Measurements from ENCODE around the gene DENND6A.
"Not testable (repeated sequence)": the region's sequence is repeated elsewhere in the genome, so short reads cannot be mapped to it uniquely, and the experiment has no call there.

The DENND6A gene

DNA sequence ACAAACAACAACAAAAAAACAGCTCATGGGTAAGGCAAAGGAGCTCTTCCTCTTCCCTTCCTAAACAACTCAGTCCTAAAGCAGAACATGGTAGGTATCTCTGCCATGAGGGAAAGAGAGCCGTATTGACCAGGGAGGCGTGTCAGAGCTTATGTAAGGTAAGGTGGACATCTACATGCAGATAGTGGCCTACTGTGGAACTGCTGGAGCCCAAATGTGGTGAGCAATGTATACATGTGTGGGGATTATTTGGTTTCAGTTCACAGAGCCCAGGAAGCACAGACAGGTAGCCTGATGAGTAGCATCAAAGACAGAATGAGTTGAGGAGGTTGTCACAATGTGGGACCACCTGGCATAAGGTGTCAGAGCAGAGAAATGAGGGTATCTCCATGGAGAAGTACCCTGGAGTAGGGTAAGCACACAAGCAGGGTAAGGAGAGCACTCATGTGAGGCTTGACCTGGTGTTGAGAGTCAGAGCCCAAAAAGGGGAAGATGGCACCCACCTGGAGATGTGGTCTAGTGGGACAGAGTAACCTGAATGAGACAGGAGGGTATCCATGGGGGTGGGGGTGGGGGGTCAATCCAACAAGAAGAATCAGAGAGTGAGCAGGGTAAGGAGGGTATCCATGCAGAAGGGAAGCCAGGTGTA is 45.5 kb downstream of the DENND6A start:
- DNase-seq (ENCODE audit: low read depth) = peak; percentile 9
- no peak overlapping the region for H3K4me3 ChIP-seq (ENCODE audit: low read length)
- TF ChIP-seq, protein P1, sequence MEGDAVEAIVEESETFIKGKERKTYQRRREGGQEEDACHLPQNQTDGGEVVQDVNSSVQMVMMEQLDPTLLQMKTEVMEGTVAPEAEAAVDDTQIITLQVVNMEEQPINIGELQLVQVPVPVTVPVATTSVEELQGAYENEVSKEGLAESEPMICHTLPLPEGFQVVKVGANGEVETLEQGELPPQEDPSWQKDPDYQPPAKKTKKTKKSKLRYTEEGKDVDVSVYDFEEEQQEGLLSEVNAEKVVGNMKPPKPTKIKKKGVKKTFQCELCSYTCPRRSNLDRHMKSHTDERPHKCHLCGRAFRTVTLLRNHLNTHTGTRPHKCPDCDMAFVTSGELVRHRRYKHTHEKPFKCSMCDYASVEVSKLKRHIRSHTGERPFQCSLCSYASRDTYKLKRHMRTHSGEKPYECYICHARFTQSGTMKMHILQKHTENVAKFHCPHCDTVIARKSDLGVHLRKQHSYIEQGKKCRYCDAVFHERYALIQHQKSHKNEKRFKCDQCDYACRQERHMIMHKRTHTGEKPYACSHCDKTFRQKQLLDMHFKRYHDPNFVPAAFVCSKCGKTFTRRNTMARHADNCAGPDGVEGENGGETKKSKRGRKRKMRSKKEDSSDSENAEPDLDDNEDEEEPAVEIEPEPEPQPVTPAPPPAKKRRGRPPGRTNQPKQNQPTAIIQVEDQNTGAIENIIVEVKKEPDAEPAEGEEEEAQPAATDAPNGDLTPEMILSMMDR (IDR thresholded peaks at IDR 0.05; ENCODE audit: insufficient read depth, low read depth, low read length, missing control alignments) = no peak

DNA sequence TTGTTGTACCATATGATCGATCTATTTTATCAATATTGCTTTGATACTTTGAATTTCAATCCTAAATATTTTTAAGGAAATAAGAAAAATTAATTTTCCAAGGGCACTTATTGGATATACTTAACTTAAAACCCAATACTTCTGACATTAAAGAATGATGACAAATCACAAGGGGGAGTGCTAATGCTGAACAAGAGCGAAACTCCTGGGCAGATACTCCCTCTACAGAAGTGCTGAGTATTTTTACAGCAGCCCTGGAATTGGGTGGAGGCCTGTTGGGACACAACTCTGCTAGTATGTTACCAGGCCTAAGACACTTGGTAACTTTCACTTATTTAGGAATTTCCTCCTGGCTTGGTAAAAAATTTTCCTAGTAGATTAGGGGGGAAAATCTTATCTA is 46.2 kb downstream of the DENND6A start:
- peak; percentile 80 for DNase-seq (ENCODE audit: low read depth)
- TF ChIP-seq, protein P1 (IDR thresholded peaks at IDR 0.05; ENCODE audit: insufficient read depth, low read depth, low read length, missing control alignments) = peak; percentile 32
- H3K4me3 ChIP-seq (ENCODE audit: low read length) = no peak overlapping the region

DNA sequence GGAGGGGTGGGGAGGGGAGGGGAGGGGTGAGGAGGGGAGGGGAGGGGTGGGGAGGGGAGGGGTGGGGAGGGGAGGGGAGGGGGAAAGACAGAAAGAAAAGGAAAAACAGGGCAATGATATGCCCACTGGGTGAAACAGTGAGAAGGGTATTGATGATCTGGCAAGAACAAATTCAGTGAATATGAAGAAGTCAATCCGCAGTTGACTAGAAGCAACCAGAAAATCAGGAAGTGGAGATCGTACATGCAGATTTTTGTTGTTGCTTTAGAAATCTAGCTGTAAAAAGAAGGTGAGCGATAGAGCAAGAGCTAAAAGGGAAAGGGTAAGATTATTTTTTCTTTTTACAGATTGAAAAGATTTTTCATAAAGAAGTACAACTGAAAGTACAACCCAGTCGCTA is 48.1 kb downstream of the DENND6A start:
- no peak for DNase-seq (ENCODE audit: low read depth)
- TF ChIP-seq, protein P1 (IDR thresholded peaks at IDR 0.05; ENCODE audit: insufficient read depth, low read depth, low read length, missing control alignments) = no peak
- H3K4me3 ChIP-seq (ENCODE audit: low read length) = no peak overlapping the region

- DNase-seq (ENCODE audit: low read depth) = no peak
- TF ChIP-seq, protein P1 (IDR thresholded peaks at IDR 0.05; ENCODE audit: insufficient read depth, low read depth, low read length, missing control alignments) = no peak
- no peak overlapping the region for H3K4me3 ChIP-seq (ENCODE audit: low read length)
Observed at GRCh38 chr3:57637391-57637790, 55.5 kb downstream of the DENND6A start.

DNA sequence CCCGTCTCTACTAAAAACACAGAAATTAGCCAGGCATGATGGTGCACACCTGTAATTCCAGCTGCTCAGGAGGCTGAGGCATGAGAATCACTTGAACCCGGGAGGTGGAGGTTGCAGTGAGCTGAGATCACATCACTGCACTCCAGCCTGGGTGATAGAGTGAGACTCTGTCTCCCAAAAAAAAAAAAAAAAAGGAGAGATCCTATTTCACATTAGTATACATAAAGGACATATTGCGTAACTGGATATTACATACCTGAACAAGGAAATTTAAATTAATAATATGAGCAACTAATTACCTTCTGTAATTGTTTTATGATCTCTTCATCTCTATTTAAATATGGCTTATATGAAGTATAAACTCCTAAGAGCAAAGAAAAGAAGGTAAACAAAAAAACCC is 58.6 kb downstream of the DENND6A start:
- not testable (repeated sequence) for DNase-seq (ENCODE audit: low read depth); H3K4me3 ChIP-seq (ENCODE audit: low read length)

- no peak overlapping the region for H3K4me3 ChIP-seq (ENCODE audit: low read length)
- TF ChIP-seq, protein P1 (IDR thresholded peaks at IDR 0.05; ENCODE audit: insufficient read depth, low read depth, low read length, missing control alignments) = no peak
- no peak for DNase-seq (ENCODE audit: low read depth)
Observed at GRCh38 chr3:57627976-57628375, 64.9 kb downstream of the DENND6A start.

DNA sequence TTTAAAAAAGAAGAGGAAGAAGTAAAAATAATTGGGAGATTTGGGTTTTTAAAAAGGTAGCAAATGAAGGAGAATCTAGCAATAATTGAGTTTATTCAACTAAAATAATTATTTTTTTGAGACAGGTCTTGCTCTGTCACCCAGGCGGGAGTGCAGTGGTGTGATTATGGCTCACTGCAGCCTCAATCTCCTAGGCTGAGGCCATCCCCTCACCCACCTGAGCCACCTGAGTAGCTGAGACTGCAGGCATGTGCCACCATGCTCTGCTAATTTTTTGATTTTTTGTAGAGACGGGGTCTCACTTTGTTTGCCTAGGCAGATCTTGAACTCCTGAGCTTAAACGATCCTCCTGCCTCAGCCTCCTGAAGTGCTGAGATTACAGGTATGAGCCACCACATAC is 68.1 kb downstream of the DENND6A start:
- H3K4me3 ChIP-seq (ENCODE audit: low read length) = no peak overlapping the region
- DNase-seq (ENCODE audit: low read depth) = no peak
- TF ChIP-seq, protein P1 (IDR thresholded peaks at IDR 0.05; ENCODE audit: insufficient read depth, low read depth, low read length, missing control alignments) = no peak

Data from epithelial cell of esophagus (primary cell).